ENCODE measurements around the gene TMEM132D.
"Not testable (repeated sequence)": the region's sequence is repeated elsewhere in the genome, so short reads cannot be mapped to it uniquely, and the experiment has no call there.

Gene TMEM132D

GRCh38 chr12:129073157-129073915, 830.5 kb downstream of the TMEM132D start:
- H3K9ac ChIP-seq, result no peak overlapping the region
- H3K27ac ChIP-seq, result no peak overlapping the region
- no peaks in the 10 kb centered on the region for H3K4me1 ChIP-seq
- TF ChIP-seq Cebpa-rat (IDR thresholded peaks at IDR 0.05), result no peak
- no peak overlapping the region for H3K4me3 ChIP-seq
- H3K27me3 ChIP-seq, result no peaks in the 10 kb centered on the region
- H3K4me2 ChIP-seq, result no peak overlapping the region
- no peaks in the 10 kb centered on the region for H4K20me1 ChIP-seq
- H3K36me3 ChIP-seq, result no peaks in the 10 kb centered on the region
- no peaks in the 10 kb centered on the region for H3K9me3 ChIP-seq

GRCh38 chr12:129071362-129071761, 832.5 kb downstream of the TMEM132D start:
- Histone ChIP-seq H3K36me3 (no peaks in the 10 kb centered on the region), H3K4me3 (no peak overlapping the region), H3K9ac (no peak overlapping the region), H3K27me3 (no peaks in the 10 kb centered on the region), H4K20me1 (no peaks in the 10 kb centered on the region), H3K4me2 (no peak overlapping the region), H3K27ac (no peak overlapping the region), H3K9me3 (no peaks in the 10 kb centered on the region), H3K4me1 (no peaks in the 10 kb centered on the region)
- no peak for TF ChIP-seq Cebpa-rat (IDR thresholded peaks at IDR 0.05)

DNA sequence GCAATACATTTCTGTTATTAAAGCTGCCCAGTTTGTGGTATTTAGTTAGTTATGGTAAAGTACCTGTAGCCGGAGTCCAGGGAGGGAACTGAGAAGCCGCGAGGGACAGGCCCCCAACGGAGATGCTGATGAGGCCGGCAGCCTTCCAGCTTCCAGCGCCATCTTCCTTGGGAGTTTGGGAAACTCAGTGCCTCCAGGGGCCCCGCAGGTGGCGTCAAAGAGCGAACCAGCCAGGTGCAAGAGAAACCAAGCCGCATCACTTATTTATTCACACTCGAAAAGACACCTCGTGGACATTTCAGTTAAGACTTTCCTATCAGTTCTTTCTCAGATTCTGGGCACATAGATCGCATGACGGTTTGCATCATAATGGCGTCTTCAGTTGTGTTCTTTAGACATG, 833.9 kb downstream of the TMEM132D start:
- Histone ChIP-seq H3K27ac (no peak overlapping the region), H3K4me2 (no peak overlapping the region), H3K4me3 (no peak overlapping the region), H3K36me3 (no peaks in the 10 kb centered on the region), H3K27me3 (no peaks in the 10 kb centered on the region), H4K20me1 (no peaks in the 10 kb centered on the region), H3K9ac (no peak overlapping the region), H3K9me3 (no peaks in the 10 kb centered on the region), H3K4me1 (peaks cover 8% of the 10 kb centered on the region)
- no peak for TF ChIP-seq Cebpa-rat (IDR thresholded peaks at IDR 0.05)

GRCh38 chr12:129068684-129069083, 835.1 kb downstream of the TMEM132D start:
- Histone ChIP-seq H4K20me1 (no peaks in the 10 kb centered on the region), H3K9me3 (no peaks in the 10 kb centered on the region), H3K36me3 (no peaks in the 10 kb centered on the region), H3K4me2 (no peak overlapping the region), H3K27ac (no peak overlapping the region), H3K9ac (no peak overlapping the region), H3K27me3 (no peaks in the 10 kb centered on the region), H3K4me3 (no peak overlapping the region), H3K4me1 (peaks cover 20% of the 10 kb centered on the region)
- no peak for TF ChIP-seq Cebpa-rat (IDR thresholded peaks at IDR 0.05)

GRCh38 chr12:129067491-129067890, 836.3 kb downstream of the TMEM132D start:
- H3K27ac ChIP-seq, result no peak overlapping the region
- no peak overlapping the region for H3K4me3 ChIP-seq
- H3K27me3 ChIP-seq, result no peaks in the 10 kb centered on the region
- no peaks in the 10 kb centered on the region for H3K9me3 ChIP-seq
- H3K4me2 ChIP-seq, result no peak overlapping the region
- H3K36me3 ChIP-seq, result no peaks in the 10 kb centered on the region
- TF ChIP-seq Cebpa-rat (IDR thresholded peaks at IDR 0.05), result no peak
- no peak overlapping the region for H3K9ac ChIP-seq
- peaks cover 32% of the 10 kb centered on the region for H3K4me1 ChIP-seq
- H4K20me1 ChIP-seq, result no peaks in the 10 kb centered on the region

DNA sequence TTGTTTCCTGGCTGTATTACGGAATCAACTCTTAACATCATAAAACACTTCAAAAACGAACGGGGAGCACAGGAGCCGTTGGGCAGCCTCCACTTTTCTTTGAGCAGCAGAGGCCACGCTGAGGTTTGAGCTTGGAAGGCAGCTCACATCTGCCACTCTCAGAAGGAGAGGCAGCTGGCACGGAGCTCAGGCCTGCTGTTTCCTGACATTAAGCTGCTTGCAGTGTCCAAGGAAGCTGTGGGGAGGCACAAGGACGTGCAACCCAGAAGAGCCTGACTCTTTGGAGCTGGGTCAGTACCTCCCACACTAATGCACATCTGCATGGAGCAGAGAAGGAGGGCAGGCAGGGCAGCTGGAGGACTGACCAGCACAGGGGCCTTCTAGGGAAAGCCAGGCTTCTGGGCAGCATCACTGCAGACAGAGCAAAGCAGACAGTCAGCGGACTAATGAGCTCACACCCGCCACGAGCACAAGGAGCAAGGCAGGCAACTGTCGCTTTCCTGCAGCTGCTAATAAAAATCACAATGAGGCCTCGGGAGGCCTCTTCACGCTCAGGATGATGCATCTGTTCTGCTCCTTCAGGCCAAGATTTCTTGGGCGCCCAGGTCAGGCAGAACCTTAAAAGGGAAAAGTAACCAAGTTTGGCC, 839.5 kb downstream of the TMEM132D start:
- Histone ChIP-seq H3K4me3 (0 out of 2 replicates have a peak overlapping the region, but pooled peaks have one; percentile 10), H3K27me3 (no peaks in the 10 kb centered on the region), H4K20me1 (no peaks in the 10 kb centered on the region), H3K4me1 (peaks cover 33% of the 10 kb centered on the region), H3K9ac (peak overlapping the region; percentile 70), H3K27ac (peak overlapping the region; percentile 89), H3K4me2 (peak overlapping the region; percentile 82), H3K36me3 (no peaks in the 10 kb centered on the region), H3K9me3 (no peaks in the 10 kb centered on the region)
- no peak for TF ChIP-seq Cebpa-rat (IDR thresholded peaks at IDR 0.05)

DNA sequence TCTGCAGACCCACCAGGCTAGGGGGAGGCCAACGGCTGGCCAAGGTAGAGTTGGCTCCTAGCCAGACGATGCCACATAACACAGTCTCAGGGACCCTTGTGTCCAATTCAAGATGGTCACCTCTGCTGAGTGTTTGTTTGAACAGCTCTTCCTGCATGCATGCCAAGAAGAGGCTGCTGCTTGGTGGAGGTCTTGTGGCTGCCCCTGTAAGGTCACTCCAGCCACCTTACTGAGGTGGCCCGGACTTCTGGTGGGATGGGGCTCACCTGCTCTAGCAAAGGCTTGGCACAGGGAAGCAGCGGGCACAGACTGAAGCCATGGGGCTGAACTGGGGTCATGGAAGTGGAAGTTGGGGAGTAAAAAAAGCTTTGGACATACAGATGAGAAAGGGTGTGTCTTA, 840.2 kb downstream of the TMEM132D start:
- no peak for TF ChIP-seq Cebpa-rat (IDR thresholded peaks at IDR 0.05)

DNA sequence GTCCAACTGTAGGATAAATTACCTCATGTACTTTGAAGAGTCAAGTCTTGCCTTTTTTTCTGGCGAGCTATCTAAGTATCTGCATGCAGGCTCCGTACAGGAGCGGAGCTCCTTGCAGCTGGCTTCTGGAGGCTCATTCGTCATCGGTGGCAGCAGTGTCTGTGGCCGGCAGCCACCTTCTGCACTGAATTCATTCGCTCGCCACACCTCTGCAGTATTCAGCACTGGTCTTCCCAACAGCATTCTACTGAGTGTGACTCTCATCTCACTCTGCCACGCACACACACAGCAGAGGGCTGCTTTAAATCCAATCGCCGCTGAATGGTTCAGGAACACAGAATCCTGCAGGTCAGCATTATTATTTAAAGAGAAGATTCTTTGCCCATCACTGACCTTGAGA, 850.6 kb downstream of the TMEM132D start:
- Histone ChIP-seq H3K36me3 (no peaks in the 10 kb centered on the region), H3K4me2 (no peak overlapping the region), H3K27ac (no peak overlapping the region), H3K4me1 (peaks cover 9% of the 10 kb centered on the region), H3K9ac (no peak overlapping the region), H4K20me1 (no peaks in the 10 kb centered on the region), H3K4me3 (no peak overlapping the region), H3K27me3 (no peaks in the 10 kb centered on the region), H3K9me3 (no peaks in the 10 kb centered on the region)
- TF ChIP-seq Cebpa-rat (IDR thresholded peaks at IDR 0.05), result no peak

More for the DNA sequence above, 840.2 kb downstream of the TMEM132D start:
- H3K9ac ChIP-seq, result peak overlapping the region; percentile 70
- no peaks in the 10 kb centered on the region for H3K27me3 ChIP-seq
- H3K9me3 ChIP-seq, result no peaks in the 10 kb centered on the region
- no peaks in the 10 kb centered on the region for H4K20me1 ChIP-seq
- peaks cover 33% of the 10 kb centered on the region for H3K4me1 ChIP-seq
- H3K27ac ChIP-seq, result peak overlapping the region; percentile 89
- 0 out of 2 replicates have a peak overlapping the region, but pooled peaks have one; percentile 10 for H3K4me3 ChIP-seq
- H3K36me3 ChIP-seq, result no peaks in the 10 kb centered on the region
- peak overlapping the region; percentile 82 for H3K4me2 ChIP-seq

GRCh38 chr12:129052373-129052772, 851.5 kb downstream of the TMEM132D start:
- H3K4me1 ChIP-seq, result peaks cover 9% of the 10 kb centered on the region
- no peaks in the 10 kb centered on the region for H4K20me1 ChIP-seq
- H3K36me3 ChIP-seq, result no peaks in the 10 kb centered on the region
- H3K27me3 ChIP-seq, result no peaks in the 10 kb centered on the region
- no peak overlapping the region for H3K4me2 ChIP-seq
- no peak overlapping the region for H3K4me3 ChIP-seq
- no peak overlapping the region for H3K9ac ChIP-seq
- no peak overlapping the region for H3K27ac ChIP-seq
- TF ChIP-seq Cebpa-rat (IDR thresholded peaks at IDR 0.05), result no peak
- H3K9me3 ChIP-seq, result no peaks in the 10 kb centered on the region

- H3K9ac ChIP-seq, result no peak overlapping the region
Observed at GRCh38 chr12:129049917-129050316, 853.9 kb downstream of the TMEM132D start.

DNA sequence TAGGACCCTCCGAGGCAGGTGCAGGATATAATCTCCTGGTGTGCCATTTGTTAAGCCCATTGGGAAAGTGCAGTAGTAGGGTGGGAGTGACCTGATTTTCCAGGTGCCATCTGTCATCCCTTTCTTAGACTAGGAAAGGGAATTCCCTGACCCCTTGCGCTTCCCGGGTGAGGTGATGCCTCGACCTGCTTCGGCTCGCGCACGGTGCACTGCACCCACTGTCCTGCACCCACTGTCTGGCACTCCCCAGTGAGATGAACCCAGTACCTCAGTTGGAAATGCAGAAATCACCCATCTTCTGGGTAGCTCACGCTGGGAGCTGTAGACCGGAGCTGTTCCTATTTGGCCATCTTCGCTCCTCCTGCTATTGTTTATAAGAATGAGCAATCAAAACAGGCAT, 860.5 kb downstream of the TMEM132D start:
- not testable (repeated sequence) for H3K36me3 ChIP-seq, H3K9me3 ChIP-seq, H3K4me2 ChIP-seq, H3K4me3 ChIP-seq, H3K9ac ChIP-seq, H3K27ac ChIP-seq, H3K4me1 ChIP-seq, H3K27me3 ChIP-seq, H4K20me1 ChIP-seq

More at GRCh38 chr12:129049917-129050316, 853.9 kb downstream of the TMEM132D start:
- Histone ChIP-seq H4K20me1 (no peaks in the 10 kb centered on the region), H3K4me1 (peaks cover 4% of the 10 kb centered on the region), H3K27me3 (no peaks in the 10 kb centered on the region), H3K27ac (no peak overlapping the region), H3K4me2 (no peak overlapping the region), H3K4me3 (no peak overlapping the region), H3K36me3 (no peaks in the 10 kb centered on the region), H3K9me3 (no peaks in the 10 kb centered on the region)
- no peak for TF ChIP-seq Cebpa-rat (IDR thresholded peaks at IDR 0.05)

Measured in BLaER1 (cell line).